Inferior parietal cortex (tissue), 1 donor: ENCODE data around the gene C12orf75.

Experiments
- DNase-seq: peaks from one replicate; pipeline ENCODE4 v3.0.0-alpha.2; 2016; ENCODE audit errors: extremely low spot score

C12orf75 gene

GRCh38 chr12:105418821-105419291, 88.4 kb downstream of the C12orf75 start:
- DNase-seq = no peak

GRCh38 chr12:105419606-105420005, 89.1 kb downstream of the C12orf75 start:
- no peak for DNase-seq

GRCh38 chr12:105420046-105420445, 89.6 kb downstream of the C12orf75 start:
- no peak for DNase-seq

GRCh38 chr12:105420659-105421240, 90.3 kb downstream of the C12orf75 start:
- DNase-seq = peak; percentile 89
